Kidney tubule cell (primary cell): ENCODE measurements around the gene HOXA4.
A peak's percentile ranks its signal among the peaks of the same experiment; 100 is the strongest.

Experiments used
- DNase-seq: peaks from one replicate; pipeline ENCODE4 v3.0.0-alpha.2; 2018; ENCODE audit warnings: low spot score

Gene HOXA4

DNA sequence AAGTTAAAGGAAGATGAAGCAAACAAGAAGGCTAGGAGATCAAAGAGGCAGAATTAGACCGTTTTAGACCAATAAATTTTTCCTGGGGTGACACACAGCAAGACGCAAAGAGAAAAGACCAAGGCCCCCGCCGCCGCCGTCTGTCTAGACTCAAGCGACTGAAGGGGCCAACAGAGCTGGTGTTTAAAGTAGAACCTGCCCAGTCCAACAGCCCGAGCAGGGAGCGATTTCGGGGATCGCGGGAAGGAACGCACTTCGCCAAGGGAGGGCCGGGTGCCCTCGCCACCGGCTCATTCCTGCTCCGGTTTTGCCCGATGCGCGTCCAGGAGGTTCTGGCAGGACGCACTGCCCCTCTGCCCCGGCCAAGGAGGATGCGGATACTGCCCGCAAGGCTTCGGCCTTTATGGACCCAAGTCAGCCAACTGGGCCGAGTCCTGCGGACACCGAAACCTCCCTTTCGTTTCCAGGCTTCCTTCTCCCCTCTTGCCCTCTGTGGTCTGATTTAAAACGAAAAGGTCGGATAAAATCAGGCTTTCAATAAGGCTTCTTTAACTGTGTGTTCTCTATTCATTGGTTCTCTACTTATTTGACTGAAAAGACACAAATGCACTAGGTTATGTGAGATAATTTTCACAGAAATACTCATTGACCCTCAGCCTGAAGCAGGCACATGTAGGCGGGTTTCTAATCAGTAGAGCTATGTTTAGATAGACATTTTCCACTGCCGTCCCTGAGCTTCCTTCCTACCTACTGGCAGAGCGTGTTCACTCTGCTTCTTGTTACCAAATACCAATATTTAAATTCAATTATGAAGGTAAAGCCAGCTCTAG, 28.1 kb upstream of the HOXA4 start:
- DNase-seq: peak; percentile 34

DNA sequence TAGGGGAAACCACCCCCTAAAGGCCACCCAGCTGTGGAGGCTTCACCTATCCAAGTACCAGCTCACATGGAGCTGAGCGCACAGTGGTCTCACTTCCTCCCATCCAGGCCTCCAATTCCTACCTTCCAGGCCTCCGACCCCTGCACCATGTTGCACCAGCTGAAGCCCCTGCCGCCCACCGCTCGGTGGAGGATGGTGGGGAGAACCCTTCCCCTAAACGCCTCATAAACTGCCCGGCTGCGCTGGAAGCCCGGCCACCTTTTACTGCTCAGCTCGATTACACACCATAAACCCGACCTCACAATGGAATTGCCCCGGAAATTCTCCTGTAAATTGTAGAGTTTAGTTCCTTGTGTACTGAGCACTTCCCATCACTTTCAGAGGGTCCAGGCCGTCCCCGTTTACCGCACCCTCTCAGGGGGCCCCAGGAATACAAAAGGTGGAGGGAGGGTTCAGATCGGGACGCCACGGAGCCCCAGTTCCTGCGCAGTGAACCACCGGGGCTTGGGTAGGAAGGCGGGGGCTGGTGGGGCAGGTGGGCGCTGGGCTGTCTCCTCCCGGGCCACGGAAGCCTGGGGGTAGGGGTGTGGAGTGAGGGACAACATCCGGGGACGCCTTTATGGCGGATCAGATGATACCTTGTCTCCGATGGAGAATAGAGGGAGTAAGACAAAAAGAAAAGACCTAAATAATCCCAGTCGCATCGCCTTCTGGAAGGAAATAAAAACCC, 27.3 kb upstream of the HOXA4 start:
- peak; percentile 43 for DNase-seq

DNA sequence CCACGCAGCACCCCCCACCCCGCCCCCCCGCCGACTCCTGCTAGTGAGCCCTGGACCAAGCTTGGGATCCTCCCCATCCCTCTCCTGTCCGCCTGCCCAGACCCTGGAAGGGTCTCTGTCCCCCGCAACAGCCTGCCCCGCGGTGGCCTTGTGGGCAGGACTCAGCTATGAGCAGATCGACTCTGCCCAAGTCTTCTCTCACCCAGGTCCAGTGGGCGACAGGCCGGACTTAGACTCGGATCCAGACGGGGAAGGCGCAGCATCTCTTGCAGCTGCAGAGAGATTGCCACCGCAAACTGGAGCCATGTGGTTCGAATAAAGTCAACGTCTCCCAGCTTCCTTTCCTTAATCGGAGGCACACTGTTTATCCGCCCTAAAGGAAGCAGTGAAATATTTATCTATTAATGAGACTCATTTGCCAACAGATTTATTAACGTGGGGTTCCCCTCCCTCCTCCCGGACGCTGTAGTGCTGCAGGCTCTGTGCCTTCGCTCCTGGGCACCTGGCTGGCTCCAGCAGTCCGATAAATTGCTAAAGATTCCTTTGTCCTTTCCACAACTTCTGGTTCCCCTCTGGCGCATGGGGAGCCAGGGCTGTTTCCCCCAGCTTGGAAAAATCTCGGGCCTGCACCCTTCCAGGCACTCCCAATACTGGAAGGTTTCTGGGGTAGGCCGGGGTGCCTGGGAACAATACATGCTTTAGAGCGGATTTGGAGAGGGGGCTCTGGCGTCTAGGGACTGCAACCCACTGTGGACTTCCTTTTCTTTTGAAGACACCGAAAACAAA, 26.6 kb upstream of the HOXA4 start:
- peak; percentile 31 for DNase-seq

DNA sequence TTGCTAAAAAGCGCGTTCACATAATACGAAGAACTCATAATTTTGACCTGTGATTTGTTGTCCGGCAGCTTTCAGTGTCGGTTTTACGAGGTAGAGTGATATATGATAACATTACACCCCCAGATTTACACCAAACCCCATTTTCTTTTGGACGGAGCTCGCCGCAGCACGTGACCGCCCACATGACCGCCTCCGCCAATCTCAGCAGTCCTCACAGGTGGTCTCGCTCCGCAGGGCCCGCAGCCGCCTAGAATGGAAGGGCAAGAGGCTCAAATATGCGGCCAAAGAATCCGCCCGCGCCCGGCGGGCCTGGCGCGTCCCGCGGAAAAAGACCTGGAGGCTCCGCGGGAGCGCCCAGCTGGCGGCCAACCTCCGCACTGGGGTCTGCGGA, 25.9 kb upstream of the HOXA4 start, which contains the start of gene HOXA7:
Gene HOXA7 (minus strand): TSS at position 168 of the 391 bp plus-strand sequence. CDS start 130 bp downstream, at position 38.
- DNase-seq: peak; percentile 81

DNA sequence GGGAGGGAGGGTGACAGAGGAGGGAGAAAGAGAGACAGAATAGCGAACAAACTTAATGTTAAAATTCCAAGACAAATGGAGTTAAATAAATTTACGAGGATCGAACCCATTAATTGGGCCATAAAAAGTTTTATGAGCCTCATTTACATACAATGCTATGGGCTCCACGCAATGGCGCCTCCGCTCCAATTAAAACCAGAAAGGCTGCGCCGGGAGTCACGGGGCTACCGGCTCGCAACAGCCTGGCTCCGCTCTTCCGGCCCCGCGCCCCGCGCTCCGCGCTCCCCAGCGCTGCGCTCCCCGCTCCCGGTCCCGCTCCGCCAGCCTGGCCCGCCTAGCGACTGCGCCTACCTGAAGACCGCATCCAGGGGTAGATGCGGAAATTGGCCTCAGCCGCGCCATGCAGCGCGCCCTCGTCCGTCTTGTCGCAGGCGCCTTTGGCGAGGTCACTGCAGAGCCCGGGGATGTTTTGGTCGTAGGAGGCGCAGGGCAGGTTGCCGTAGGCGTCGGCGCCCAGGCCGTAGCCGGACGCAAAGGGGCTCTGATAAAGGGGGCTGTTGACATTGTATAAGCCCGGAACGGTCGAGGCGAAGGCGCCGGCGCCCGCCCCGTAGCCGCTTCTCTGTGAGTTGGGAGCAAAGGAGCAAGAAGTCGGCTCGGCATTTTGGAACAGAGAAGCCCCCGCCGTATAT, 25.4 kb upstream of the HOXA4 start:
- no peak for DNase-seq

DNA sequence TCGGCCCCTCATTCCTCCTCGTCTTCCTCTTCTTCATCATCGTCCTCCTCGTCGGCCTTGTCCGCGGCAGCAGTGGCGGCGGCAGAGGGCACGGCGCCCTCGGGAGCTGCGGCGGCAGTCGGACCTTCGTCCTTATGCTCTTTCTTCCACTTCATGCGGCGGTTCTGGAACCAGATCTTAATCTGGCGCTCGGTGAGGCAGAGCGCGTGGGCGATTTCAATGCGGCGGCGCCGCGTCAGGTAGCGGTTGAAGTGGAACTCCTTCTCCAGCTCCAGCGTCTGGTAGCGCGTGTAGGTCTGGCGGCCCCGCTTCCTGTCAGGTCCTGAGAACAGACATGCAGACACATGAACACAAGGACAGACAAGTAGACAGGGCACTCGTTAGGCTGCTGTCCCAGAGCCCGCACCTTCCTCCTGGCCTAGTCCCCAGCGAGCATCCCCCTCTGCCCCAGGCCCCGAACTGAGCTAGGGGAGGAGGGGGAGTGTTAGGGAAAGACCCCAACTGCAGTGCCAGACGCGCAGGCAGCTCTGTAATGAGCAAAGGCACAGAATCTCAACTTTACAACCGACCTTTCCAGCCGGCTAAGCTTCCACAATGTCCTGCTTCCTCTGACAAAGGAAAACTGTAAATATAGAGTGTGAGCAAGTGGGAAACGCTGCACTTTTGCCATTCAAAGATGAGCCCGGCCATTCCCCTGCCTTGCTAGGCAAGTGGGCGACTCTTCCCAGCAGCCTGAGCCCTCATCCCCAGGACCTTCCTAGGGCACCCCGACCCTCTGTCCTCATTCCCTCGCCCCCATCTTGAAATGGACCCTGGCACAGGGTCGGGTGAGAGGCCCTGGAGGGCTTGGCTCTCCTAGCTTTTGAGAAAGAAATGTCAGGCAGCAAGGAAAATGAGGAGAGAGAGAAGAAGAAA, 24.6 kb upstream of the HOXA4 start:
- DNase-seq: peak; percentile 87

DNA sequence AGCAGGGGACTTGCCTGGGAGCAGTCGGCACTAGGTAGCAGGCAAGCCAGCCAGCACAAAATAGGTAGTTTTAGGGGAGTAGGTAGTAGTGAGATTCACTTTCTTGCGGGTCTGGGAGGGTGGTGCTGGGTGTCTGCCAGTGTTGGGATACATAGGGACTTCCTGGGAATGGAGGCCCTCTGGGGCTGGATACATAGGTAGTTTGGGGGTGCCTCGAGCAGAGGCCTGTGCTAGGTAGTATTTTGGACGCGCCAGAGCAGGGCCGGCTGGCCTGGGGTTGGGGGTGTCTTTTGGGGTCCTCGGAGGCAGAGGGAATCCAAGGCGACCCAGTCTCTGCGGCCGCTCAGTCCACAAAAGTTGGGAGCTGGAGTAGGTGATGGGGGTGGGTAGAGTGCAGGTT, 23.8 kb upstream of the HOXA4 start:
- DNase-seq: no peak

DNA sequence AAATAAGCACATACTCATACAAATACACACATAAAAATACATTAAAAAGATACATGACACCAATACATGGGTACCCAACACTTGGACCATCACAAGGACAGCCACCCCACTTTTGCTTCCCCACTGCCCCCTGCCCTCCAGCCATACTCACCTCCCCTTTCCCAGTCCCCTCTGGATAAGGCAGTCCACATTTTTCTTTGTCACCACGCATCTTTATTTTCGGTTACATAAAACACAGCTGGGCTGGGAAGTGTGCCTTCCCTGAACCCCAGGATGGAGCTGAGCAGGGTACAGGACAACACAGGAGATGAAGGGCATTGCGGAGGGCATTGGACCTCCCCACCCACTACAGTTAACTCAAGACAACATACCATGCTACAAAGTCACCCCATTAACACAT, 23.0 kb upstream of the HOXA4 start:
- DNase-seq: no peak

DNA sequence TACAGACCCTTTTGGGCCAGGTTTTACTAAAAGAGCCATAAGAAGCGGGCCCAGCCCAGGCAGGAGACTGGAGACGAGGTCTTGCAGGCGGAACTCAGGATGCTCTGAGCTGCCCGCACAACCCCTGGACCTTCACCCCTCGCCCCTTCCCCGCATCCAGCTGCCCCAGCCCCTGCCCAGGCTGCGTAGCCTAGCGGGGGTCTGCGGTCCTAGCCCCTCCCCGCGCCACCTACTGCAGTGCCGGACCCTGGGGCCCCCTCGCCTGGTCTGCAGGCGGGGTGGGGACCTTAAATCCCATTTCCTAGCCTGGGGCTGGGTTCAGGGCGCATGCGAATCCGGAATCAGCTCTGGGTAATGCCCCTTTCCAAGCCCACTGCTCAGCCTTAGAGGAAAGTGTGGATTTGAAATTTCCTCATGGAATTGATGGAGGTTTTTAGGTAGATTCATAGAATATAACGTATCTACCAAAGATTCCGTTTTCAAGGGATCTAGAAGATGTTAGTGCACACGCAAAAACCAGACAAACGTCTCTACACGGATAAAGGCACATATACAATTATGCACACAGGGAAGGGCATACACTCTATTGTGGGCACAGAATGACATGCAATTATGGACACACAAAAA, 22.4 kb upstream of the HOXA4 start:
- no peak for DNase-seq

DNA sequence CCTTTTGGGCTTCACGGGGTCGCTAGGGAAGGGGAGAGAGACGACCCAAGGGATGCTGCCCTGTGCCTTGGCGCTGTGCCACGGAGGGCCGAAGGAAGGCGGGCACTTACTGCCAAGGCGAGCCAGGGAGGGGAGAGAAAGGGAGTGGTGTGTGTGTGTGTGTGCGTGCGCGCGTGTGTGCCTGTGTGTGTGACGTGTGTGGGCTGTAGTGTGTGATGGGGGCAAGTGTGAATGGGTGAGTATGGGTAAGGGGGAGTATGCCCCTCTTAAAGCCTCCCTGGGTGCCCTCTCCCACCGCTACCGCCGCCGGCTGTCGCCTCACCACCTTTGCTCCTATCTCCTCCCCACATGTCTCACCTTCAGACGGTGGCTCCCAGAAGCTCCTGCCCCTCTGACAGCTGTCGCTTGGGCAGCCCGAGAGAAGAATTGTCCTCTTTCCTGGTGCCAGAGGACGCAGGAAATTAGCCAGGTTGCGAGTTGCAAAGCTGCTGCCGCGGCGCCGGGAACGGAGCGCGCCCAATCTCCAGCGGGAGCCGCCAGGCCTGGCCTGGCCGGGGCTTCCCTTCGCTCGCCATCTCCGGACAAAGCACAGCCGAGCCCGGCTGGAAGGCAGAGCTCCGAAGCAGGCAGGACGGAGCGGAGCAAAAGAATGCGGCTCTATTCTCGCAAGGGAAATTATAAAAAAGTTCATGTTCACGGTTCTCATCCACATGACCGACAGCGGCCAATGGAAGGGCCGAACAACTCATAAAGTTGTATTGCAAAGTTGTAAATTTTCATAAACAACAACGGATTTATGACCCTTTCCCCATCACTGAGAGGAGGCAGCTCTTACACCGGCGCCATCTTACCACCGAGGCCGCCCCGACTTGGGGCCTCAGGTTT, 21.6 kb upstream of the HOXA4 start, which contains the start of gene HOXA3:
Gene HOXA3 (minus strand): TSS at position 653 of the 885 bp plus-strand sequence. CDS start 41,943 bp downstream, outside the sequence.
- DNase-seq: peak; percentile 79

DNA sequence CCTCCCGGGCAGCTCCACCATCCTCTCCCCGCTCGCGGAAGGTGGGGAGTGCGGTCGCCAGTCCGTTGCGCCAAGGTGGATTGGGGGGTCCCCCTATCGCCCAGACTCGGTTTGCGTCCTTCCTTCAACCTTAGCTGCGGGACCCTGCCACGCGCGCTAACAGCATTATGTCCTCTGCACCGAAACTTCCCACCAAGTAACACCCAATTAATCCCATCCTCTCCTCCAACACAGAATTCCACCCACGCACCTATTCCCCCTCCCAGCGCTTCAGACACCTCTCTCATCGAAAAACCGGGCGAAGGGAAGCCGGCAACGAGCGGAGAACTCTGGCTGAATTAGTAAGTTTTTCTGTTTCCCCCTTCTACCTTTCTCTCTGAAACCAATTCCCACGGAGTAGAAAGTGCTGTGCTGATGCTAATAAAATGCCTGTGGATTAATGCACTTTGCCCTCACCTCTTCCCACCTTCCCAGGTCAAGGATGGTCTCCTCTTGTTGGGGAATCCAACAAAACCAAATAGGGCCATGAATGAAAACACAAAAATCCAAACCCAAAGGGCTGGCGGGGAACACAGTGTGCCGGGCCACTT, 20.9 kb upstream of the HOXA4 start:
- no peak for DNase-seq

DNA sequence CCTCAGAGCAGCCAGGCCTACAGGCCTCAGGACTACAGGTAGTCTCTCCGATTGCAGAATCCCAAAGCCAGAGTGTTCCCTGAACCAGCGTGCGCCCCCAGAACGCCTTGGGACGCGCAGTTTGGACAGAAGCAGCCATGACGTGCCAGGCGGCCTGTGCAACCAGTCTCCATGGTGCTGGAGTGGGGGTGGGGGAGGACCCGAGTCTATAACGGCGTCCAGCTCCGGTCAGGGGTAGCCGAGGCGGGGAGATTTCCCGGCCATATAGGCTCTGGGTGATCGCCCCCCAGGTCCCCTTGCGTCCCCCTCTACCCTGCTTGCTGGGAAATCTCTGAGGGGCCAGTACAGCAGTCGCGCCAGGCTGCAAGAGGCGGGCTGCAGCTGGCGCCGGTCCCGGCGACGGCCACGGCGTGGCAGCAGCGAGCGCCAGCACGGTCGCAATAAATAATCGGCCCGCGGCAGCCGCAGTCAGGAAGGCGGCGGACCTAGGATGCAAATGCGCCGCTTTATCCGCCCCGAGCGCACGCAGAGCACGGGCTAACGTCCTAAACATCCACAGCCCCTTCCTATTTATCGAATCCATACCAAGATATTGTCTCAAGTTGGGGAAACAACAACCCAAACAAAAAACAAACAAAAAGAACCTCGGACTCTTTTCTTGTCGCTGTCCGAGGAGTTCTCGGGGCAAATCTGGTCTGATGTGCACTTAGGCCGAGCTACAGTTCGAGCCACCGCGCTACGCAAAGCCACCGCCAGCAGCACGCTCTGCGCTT, 20.2 kb upstream of the HOXA4 start:
- peak; percentile 90 for DNase-seq

DNA sequence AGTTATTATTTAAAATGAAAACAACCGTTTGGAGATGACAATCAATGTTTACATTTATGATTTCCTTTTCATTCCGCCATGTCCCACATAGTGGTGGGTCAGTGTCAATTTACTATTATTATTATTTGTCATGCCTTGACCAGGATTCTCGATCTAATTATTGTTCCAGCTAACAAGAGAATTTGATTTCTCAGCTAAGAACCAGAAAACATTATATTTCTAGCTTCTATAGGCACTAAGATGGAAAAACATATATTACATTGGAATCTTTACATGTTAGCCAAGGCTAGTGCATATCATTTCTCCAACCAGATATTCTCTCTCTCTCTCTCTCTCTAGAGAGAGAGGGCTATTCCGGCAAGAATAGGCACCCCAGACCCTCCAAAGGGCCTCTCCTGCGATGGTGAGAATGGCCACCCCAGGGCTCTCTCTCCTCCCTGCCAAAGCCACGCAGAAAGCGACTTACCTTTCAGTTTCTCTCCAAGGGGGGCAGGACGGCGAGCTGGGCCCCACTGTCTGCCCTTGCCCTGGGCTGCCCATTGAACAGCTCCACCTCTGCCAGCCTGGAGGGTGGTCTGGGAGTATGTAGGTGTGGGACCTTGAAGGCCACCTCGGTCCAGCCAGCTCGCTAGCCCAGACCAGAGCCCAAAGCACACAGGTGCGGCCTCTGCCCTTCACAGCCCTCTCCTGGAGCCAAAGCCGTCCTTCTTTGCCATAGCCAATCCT, 19.4 kb upstream of the HOXA4 start:
- peak; percentile 10 for DNase-seq

DNA sequence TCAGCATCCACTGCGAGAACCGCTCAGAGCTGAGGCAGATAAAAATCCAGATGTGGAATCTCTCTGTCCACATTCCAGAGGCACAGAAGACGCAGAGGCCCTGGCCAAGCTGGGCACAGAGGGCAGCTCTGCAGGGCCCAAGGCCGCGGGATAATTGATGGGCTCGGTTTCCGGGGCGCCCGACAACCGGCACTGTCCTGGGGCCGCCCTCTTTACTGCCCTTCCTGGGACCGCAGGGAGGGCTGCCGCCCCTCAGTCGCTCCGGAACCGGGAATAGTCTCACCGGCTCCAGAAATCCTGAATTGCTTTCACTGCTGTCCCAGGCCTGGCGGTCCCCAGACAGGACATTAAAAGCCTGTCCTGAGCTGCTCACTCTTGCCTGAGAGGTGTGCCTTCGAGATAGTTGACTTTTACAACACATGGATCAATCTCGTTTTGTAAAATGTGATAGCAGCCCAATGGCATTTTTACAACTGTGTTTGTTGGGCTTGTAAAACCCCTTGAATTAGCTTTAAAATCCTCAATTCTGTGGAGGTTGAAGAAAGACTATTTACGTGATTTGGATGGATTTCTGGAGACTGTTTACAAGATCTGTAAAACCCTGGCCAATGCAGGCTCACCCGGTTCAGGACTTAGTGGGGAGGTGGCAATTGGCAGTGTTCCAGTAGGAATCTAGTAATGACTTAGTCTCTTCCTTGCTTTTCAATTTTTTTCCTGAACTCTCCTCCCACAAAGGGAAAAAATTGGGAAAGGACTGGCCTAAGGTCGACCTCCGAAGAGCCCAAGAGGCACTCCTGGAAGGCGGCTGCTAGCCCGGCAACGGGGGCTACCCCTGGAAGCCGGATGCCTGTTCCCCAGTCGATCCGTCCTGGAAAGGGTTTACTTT, 18.4 kb upstream of the HOXA4 start:
- peak; percentile 60 for DNase-seq

DNA sequence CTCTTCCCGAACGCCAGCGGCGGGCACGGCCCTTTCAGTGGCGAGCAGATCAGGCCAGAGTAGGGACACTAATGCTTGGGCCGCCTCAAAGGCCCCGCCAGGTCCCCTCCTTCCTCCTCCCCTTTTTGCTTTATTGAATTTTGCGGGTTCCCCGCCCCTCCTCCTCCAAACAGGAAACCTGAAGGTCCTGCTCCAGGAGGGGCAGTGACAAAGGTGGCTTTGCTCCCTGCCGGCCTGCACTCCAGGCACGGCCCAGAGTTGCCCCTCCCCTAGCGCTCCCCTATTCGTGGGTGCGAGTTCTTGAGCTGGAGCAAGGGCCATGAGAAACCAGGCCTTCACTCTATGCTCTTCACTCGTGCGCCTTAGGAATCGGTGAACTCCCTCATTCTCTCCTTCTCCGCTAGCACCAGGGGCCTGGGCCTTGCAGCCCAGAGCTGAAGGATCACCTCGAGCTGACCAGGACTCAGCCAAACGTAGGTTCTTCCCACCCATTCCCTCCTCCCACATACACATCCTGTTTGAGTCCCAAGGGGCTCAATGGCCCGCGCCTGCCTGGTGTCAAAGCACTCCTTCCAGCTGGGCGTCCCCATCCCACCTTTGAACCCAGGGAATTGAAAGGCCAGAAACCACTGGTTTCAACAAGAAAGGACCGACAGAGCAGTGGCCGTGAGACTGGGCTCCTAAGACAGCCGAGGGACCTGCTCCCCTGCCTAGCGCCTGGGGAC, 17.6 kb upstream of the HOXA4 start:
- peak; percentile 87 for DNase-seq
